HG03039 (cell line): ENCODE data around the gene ZBED5.
"Not testable (repeated sequence)": the region's sequence is repeated elsewhere in the genome, so short reads cannot be mapped to it uniquely, and the experiment has no call there.

ENCODE experiments used
- ATAC-seq: cut with Tn5 transposase; IDR thresholded peaks from one replicate; pipeline ENCODE4 v1.9.1; 2021; ENCODE audit warnings: mild to moderate bottlenecking, moderate library complexity; ENCODE audit not compliant: unreplicated experiment

ZBED5 gene

DNA sequence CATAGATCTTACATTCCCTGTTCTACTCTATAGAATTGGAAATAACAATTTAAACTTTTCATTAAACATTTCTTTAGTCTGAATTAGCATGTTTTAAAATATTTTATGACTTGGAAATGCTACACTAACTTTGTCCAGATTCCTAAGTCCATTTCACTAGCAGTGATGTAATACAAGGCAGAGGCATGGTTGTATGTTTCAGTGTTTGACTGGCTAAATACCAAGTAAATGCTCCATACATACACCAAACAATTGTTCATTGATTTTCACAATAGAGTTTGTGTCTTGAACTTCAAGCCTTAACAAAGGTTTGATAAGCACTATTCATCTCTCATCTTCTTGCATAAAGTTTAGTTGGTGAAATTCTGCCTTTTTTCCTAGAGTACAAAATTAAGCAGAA, 13.5 kb downstream of the ZBED5 start:
- ATAC-seq, result no peak

DNA sequence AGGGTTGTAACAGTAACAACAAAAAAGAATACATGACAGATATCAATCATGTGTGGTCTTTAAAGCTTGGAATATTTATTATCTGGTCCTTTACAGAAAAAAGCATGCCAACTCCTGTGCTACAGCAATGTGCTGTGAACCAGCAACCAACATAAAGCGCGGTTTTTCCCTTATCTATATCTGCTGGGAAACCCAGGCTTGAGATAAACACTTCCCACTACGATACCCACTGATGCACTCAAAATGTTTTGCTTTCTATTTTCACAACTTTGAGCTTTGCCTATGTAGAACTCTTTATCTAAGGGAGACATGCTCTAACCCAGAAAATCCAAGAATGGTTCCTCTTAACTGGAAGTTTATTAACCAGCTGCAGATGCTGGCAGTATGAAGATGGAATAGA, 19.0 kb downstream of the ZBED5 start:
- no peak for ATAC-seq

GRCh38 chr11:10838083-10838482, 19.8 kb downstream of the ZBED5 start:
- ATAC-seq, result no peak

DNA sequence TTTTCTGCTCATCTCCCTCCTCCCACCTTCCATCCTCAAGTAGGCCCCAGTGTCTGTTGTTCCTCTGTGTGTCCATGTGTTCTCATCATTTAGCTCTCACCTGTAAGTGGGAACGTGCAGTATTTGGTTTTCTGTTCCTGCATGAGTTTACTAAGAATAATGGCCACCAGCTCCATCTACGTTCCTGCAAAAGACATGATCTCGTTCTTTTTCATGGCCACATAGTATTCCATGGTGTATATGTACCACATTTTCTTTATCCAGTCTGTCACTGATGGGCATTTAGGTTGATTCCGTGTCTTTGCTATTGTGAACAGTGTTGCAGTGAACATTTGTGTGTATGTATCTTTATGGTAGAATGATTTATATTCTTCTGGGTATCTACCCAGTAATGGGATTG, 21.0 kb downstream of the ZBED5 start:
- ATAC-seq, result not testable (repeated sequence)

DNA sequence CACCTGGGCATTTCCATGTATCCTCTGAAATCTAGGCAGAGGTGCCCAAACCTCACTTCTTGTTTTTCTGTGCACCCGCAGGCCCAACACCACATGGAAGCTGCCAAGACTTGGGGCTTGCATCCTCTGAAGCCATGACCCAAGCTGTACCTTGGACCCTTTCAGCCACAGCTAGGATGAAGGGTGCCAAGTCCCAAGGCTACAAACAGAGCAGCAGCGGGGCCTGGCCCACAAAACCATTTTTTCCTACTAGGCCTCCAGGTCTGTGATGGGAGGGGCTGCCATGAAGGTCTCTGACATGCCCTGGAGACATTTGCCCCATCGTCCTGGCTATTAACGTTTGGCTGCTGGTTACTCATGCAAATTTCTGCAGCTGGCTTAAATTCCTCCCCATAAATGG, 28.7 kb downstream of the ZBED5 start:
- no peak for ATAC-seq

GRCh38 chr11:10828402-10828801, 29.5 kb downstream of the ZBED5 start:
- ATAC-seq, result no peak

DNA sequence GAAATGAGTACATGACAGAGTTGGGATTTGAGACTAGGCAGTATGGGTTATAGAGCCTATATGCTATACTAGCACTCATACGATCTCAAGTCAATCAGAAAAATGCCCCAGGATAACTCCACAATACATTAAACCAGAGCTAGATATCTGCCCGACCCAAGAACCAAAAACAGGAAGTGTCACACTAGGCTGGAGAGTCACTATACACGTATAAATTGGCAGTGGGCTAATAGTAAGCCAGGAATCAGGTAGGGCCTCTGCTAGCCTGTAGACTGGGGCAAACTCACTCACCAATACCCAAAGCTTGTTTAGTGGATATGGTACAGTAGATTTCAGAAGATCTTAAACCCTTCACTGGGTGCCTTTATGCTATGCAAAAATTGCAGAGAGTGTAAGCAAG, 33.0 kb downstream of the ZBED5 start:
- no peak for ATAC-seq

- no peak for ATAC-seq
These were observed 34.7 kb downstream of the ZBED5 start for GRCh38 chr11:10823152-10823579.

GRCh38 chr11:10822491-10822890, 35.4 kb downstream of the ZBED5 start:
- not testable (repeated sequence) for ATAC-seq

DNA sequence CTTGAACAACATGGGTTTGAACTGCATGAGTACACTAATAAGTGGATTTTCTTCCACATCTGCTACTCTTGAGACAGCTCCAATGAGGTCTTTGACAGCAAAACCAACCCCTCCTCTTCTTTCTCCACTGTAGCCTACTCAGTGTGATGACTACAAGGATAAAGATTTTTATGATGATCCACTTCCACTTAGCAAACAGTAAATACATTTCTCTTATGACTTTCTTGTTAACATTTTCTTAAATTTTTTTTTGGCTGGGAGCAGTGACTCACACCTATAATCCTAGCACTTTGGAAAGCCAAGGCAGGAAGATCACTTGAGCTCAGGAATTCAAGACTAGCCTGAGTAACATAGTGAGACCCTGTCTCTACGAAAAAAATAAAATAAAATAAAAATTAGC, 39.3 kb downstream of the ZBED5 start:
- ATAC-seq, result no peak

DNA sequence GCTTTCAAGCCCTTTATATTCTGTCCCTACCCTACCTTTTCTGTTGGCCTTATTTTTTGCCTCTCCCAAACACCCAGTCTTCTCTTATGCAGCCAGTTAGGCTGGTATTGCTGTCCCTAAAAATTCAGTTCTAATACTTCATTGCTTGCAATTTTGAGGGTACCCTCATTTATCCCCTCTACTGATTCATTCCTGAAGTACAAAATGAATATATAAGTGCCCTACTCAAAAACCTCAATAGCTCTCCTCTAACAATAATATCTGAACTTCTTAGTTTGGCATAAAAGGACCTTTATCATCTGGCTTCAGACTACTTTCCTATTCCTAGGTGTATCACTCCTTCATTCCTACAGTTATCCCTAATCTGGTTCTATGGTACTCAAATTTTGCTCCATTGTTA, 43.9 kb downstream of the ZBED5 start:
- ATAC-seq, result no peak

- peak; percentile 11 for ATAC-seq
These were observed 48.3 kb downstream of the ZBED5 start for GRCh38 chr11:10809373-10810160.

DNA sequence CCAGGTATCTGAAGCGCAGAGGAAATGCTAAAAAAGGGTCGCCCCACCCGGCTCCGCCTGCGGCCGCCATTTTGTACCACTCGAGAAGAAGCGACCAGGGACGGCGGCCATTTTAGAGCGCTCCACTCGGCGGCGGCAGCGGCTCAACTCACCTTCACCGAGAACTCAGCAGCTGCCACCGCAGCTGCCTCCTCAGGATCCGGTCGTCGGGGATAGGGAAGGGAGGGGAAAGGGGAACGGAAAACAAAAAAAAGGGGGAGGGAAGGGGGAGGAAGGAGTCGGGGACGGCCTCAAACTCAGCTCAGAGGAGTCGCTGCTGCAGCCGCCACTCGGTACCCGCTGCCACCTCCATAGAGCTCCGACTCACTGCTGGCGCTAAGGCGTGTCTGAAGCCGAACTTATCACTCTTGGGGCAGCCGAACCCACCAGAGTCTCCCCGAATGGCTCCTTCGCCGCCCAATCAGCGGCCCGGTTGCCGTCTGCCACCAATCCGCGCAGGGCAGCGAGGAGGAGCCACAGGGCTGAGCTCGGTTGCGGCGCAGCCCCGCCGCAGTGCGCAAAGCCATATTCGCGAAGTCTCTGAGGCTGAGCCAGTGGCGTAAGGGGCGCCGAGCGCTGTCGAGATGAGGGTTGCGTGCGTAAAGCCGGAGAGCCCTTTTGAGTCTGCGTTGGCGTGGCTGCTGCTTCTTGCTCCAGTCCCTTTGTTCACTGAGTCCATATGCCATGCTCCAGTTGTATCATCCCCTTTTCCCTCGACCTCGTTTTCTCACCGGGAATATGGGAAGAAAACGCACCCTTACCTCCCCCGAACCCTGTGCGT, 49.1 kb downstream of the ZBED5 start, which contains the start of gene EIF4G2:
Gene EIF4G2, minus strand, starts transcription at position 374 of the 820 bp plus-strand sequence.
- ATAC-seq, result peak; percentile 94

DNA sequence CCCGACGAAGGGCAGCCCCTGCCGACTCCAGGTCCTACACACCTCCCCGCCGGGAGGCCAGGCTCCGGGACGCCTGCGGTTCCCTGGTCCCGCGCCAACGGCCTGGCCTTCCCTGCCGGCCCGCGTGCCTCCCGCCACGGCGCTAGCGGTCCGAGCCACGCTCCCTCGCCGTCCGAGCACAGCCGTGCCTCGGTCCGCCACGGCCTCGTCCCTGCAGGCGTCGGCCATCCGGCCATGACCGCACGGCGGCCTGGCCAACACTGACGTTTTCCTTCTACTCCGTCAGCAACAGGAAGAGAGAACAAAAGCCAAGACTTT, 49.7 kb downstream of the ZBED5 start:
- ATAC-seq, result peak; percentile 4

- ATAC-seq, result peak; percentile 6
These were observed 50.2 kb downstream of the ZBED5 start for GRCh38 chr11:10807493-10808234.

- no peak for ATAC-seq
These were observed 51.6 kb downstream of the ZBED5 start for GRCh38 chr11:10806206-10806605.

- no peak for ATAC-seq
These were observed 52.1 kb downstream of the ZBED5 start for GRCh38 chr11:10805741-10806140.

DNA sequence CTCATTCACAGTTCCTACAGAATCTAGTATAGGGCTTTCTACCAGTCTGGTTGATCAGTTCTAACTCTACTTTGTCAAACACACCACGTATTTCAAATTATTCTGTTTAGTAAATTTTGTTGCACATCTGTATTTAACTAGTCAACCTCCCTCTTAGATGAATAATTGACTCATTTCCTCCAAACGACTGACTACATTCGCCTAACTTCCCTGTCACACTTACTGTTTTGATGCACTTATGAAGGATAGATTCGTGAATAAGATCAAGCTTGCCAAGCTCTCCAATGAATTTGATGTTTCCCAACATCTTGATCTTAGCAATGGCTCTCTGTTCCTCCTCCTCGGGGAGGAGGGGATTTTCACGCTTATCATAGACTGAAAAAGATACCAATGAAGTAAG, 54.2 kb downstream of the ZBED5 start:
- no peak for ATAC-seq
